HL-60/S4 treated with phorbol 12-myristate 13-acetate at 8.2 ng/mL for 4 days and 3 days (cell line): ENCODE results near the gene BRD4.

Experiments used
- in situ Hi-C: fragments of 300-500 bp; cut with MboI; formaldehyde crosslinking; loops from 2 replicates; pipeline ENCODE4 v1.15.0; 2022; ENCODE audit warnings: low sequenced_read_pairs

Gene BRD4

DNA sequence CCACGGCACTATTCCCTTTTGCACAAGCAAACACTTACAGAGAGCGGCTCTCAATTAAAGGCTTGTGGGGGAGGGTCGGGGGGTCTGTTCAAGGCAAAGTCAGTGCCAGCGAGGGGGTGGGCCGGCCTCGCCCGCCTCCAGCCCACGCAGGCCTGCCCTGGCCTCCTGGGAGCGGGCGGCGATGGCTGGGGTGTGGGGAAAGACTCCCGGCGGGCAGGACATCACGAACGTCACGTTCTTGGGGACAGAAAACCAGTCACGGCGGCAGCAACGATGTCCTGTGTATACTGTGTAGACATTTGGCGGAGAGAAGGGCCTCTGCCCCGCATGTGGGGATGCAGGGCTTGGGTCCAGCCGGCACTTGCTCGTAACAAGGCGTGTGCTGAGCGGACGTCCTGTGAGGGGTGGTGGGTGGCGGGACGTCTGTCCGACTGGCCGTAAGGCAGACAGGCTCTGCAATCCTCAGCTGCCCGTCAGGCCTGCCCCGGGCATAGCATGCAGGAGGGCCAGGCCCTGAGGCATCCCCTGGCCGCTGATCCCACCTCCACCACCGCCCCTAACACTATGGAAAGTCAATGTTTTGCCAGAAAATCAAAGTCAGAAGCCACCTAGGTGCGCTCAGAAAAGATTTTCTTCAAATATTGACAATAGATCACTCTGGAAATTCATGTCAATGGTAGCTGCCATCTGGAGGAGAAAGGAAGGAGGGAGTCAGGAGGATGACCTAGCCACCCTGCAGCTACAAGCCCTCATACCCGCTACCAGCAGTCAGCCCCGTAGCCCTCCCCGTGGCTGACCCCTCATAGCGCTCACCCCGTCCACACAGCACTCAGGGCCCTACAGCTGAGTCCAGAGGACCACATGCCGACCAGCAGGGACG lies 94.3 kb downstream of the BRD4 start:
- in situ Hi-C loops: no loop called here

DNA sequence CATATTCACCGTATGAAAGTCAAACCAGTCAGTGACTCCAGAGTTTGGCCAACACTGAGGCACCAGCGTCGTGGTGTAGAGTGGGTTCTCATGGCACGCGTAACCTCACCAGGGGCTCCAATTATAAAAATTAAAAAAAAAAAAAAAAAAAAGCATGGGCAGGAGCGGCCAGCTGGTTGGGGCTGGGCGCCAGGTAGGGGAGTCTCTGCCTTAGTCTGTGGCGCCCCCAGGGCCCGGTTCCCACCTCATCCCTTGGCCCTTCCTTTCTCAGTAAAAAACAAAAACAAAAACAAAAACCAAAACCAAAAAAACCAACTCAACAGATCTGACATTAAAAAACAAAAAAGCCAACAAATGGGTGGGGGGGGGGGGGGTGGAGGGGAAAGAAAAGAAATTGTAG lies 95.5 kb downstream of the BRD4 start:
- in situ Hi-C loops: no loop called here

DNA sequence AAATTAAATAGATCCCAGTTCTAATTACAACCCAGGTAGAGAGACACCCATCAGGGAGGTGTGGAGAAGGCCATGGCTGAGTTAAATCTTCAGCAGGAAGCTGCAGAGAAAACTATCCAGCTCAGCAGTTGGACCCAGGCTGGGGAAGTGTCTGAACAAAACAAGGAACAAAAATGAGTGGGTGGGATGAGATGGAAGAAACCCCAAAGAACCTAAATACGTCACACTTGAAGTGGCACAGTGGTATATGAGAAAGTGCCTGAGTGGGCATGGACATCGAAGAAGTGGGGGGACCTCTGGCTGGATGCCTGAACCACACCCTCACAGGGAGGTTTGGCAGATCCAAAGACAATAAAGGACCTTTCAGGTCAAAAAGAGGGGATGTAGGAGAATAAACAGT lies 96.6 kb downstream of the BRD4 start:
- in situ Hi-C loops: no loop called here

DNA sequence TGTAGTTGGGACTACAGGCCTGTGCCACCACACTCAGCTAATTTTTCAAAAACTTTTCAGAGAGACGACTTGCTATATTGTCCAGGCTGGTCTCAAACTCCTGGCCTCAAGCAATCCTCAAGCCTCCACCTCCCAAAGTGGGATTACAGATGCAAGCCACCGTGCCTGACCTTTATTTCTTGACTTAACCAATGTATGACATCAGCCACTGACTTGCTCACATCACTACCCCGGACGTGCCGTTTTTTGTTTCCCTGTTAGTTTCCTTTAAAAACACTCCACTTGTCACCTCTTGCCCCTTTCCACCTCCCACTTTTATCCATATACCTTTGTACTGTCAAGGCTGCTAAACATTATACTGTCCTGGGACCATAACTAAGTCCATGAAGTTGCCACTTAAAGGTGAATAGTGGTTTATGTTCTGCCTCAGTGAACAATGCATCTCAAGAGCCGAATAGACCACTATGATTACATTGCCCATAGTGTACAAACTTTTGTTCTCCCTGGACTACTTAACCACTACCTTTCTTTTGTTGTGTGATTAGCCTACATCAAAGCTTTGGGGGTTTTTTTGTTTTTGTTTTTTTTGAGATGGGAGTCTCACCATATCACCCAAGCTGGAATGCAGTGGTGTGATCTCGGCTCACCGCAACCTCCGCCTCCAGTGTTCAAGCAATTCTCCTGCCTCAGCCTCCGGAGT lies 97.8 kb downstream of the BRD4 start:
- in situ Hi-C loops: no loop called here

DNA sequence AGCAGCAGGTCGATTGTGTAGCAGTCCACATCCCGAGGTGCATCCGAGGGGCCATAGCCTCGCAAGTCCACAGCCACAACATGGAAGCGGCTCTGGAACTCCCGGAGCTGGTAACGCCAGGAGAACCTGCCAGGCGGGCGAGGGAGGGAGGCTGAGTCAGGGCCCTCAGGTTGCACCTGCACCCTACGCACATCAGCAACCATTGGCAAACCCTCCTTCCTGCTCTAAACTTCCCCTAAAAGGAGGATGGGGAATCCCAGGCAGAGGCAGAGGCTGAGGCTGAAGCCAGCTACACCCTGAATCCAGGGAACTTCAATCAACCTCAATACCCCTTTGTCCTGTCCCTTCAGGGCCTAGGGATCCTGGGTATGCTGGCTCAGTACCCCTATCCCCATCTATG lies 101.1 kb downstream of the BRD4 start:
- in situ Hi-C loops: no loop called here

DNA sequence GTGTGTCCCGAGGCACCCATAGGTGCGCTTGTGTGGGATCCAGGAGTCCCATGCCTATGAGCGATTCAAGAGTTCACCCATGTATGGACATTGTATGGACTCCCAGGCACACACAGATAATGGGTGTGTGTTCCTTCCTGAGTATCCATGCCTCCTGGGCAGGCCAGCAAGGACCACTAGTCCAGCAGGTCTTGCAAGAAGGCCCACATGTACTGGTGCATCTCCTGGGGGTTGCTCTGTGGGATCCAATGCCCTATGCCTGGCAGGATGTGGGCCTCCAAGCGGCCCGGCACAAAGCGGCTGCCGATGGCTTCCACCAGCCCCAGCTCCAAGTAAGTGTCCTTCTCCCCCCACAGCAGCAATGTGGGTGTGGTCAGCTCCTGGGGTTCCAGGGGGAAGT lies 105.1 kb downstream of the BRD4 start:
- in situ Hi-C loops: no loop called here

DNA sequence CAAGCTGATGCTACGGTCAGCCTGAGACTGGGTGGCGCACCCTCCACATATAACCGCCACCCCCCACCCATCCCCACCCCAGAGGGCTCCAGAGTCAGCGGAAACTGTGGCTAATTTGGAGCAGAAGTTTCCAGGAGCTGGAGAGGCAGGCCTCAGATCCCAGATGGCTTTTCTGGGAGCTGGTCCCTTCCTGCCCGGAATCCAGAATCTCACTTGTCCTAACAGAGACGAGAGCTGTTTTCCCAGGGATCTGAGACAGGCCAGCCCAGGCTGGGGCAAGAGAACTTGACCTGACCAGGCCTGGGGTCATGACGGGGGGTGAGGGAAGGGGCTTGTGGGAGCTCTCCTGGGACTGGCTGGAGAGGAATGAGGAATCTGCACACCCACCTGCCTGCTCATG lies 106.6 kb downstream of the BRD4 start:
- in situ Hi-C loops: no loop called here

DNA sequence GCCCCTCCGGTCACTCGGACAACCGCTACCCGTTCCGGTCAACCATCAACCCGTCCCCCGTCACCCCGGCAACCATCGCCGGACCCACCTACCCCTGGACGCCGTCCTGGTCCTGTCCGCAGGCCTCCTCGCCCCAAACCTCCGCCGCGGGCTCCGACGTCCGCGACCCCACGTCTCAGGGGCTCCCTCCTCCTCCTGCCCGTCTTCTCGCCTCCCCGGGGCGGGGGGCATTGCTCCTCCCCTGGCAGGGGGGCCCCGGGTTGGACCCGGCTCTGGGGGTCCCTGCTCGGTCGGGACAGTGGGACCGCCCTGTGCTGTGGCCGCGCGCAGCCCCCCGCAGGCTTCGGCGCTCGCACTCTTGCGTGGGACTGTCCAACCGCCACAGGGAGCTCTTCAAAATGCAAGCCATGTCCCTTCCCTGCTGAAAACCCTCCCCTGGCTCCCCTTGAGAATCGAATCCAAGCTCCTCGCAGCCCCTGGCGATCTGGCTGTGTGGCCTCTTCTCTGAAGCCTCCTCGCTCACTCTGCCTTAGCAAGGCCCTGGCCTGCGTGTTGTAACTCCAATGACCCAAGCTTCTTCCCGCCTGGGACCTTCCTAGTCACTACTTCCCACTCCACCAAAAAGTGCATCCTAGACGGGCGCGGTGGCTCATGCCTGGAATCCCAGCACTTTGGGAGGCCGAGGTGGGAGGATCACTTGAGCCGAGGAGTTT lies 108.5 kb downstream of the BRD4 start:
- in situ Hi-C loops: no loop called here

DNA sequence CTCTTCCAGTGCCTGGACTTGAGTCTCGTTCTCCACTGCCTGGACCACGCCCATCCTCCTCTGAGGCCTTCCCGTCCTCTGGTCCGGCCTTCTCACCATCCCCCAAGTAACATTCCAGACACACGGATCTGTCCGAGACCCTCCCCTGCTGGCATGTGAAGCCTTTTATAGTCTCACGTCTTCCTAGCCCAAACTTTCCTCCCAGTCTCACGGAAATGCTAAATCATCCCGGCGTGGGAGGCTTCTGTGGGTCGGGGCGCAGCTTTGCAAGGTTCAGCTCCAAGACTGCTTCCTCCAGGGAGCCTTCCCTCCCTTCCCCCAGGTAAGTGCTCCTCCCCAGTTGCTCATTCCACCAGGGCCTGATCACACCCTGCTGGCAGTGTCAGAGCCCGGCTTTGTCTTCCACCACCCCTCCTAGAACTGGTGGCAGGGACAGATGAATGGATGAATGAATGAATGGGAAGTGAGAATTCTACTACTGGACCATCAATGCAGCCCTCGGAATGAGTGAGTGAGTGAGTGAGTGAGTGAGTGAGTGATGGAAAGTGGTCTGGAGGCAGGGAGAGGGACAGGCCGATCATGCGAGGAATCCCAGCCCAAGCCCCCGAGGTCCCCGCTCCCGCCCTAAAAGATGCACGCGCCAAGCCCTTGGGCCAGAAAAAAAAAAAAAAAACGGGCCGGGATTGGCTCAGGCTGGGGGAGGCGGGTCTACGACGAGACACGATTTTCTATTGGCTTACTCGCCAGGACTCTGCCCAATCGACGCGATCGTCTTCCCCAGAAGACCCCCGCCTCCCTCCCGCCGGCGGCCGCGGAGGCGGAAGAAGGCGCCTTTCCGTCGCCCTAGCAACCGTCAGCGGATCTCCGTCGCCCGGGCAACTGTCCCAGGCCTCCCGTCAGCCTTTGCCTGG lies 109.3 kb downstream of the BRD4 start:
- in situ Hi-C loops: no loop called here

DNA sequence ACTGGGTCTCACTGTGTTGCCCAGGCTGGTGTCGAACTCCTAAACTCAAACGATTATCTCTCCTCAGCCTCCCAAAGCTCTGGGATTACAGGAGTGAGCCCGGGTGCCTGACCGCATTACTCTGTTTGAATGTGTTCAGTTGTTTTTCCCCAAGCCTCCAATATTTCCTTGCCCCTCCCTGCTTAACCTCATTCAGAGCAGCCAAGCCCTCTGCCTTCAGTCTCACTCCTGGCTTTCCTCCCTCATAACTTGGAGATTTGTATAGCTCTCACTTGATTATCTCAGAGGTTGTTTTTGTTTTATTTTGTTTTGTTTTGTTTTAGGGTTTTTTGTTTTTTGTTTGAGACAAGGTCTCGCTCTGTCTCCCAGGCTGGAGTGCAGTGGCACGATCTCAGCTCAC lies 111.5 kb downstream of the BRD4 start:
- in situ Hi-C loops: no loop called here

DNA sequence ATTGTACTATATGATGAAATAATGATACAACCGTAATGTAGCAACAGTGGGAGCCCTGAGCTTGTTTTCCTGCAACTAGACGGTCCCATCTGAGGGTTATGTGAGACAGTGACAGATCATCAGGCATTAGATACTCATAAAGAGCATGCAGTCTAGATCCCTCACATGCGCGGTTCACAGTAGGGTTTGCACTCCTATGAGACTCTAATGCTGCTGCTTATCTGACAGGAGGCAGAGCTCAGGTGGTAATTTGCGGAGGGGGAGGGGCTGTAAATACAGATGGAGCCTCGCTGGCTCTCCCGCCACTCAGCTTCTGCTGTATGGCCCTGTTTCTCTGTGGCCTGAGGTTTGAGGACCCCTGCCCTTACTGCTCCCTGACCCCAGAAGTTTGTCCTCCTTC lies 113.8 kb downstream of the BRD4 start:
- in situ Hi-C loops: no loop called here

DNA sequence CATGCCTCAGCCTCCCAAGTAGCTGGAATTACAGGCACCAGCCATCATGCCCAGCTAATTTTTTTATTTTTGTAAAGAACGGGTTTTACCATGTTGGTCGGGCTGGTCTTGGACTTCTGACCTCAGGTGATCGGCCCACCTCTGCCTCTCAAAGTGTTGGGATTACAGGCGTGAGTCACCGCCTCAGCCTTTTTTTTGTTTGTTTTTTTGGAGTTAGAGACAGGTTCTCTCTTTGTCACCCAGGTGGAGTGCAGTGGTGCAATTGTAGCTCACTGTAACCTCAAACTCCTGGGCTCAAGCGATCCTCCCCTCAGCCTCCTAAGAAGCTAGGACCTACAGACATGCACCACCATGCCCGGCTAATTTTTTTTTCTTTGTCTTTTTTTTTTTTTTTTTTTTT lies 116.0 kb downstream of the BRD4 start:
- in situ Hi-C loops: no loop called here

DNA sequence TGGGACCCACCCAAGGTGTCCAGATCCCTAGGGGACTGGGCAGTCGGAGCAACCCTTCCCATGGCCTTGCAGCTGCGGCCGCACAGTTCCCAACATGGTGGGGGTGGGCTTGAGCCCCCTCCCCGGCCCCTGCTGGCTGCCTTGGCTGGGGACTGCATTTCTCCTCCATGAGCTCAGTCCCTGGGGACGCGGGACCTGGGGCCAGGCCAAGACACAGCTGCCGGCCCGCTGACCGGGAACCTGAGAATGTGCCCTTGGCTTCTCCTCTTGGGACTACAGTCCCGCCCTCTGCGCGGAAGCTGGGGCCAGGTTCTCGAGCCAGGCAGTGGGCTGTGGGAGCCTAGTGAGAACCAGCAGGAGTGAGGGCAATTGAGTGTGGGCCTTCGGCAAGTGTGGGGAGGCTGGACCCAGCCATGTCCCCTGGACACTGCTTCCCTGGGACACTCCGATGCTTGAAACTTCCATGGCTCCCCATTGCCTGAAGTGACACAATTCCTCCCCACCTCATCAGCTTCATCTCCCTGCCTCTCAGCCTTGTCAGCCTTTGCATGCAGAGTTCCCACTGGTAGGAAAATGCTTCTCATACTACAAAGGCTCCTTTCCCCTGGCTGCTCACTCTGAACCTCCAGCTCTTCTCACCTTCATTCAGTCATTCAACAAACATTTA lies 118.5 kb downstream of the BRD4 start:
- in situ Hi-C loops: no loop called here

DNA sequence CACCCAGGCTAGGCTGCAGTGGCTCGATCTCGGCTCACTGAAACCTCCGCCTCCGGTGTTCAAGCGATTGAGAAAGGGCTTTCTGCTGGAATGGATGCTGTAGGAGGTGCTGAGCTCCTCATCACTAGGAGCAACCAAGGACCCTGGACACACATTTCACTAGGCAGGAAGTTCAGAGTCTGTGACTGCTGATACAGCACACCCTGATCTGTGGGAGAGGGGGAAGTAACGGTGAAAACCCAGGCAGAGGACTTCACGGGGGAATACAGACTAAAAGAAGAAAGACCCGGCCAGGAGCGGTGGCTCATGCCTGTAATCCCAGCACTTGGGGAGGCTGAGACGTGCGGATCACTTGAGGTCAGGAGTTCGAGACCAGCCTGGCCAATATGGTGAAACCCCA lies 119.6 kb downstream of the BRD4 start:
- in situ Hi-C loops: no loop called here

DNA sequence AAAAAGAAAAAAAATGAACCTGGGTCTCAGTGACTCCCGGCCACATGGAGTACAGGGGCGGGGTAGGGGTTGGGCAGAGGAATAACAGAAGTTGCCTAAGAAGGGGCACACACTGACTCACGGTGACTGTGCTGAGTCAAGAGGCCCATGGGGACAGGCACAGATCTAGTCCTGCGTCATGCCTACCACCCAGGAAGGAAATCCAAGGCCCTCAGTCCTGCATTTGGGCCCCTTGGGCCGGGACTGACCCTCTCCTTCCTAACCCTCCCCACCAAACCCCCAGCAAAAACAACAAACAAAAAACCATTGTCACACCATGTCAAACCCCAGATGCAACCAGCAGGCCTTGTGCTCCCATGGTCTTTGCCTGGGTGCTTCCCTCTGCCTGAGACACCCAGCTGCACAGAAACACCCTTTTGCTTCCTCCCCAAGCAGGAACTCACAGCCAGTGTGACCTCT lies 122.0 kb downstream of the BRD4 start:
- in situ Hi-C loops: no loop called here

DNA sequence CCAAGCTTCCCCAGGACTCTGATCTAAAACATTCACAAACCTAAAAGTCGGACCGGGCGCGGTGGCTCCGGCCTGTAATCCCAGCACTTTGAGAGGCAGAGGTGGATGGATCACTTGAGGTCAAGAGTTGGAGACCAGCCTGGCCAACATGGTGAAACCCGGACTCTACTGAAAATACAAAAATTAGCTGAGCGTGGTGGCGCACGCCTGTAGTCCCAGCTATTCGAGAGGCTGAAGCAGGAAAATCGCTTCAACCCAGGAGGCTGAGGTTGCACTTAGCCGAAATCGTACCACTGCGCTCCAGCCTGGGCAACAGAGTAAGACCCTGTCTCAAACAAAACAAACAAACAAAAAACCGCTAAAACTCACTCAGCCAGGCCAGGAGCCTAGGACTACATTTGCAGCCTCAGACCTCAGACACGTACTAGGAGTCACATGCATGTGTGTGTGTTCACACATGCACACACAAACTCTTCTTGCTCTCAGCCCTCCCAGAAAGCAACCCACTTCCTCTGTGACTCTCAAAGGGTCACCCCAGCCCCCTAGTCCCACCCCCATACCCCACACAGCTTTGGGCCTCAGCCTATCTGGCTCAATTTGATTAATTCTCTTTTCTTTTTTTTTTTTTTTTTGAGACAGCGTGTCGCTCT lies 130.8 kb downstream of the BRD4 start:
- in situ Hi-C loops: no loop called here

DNA sequence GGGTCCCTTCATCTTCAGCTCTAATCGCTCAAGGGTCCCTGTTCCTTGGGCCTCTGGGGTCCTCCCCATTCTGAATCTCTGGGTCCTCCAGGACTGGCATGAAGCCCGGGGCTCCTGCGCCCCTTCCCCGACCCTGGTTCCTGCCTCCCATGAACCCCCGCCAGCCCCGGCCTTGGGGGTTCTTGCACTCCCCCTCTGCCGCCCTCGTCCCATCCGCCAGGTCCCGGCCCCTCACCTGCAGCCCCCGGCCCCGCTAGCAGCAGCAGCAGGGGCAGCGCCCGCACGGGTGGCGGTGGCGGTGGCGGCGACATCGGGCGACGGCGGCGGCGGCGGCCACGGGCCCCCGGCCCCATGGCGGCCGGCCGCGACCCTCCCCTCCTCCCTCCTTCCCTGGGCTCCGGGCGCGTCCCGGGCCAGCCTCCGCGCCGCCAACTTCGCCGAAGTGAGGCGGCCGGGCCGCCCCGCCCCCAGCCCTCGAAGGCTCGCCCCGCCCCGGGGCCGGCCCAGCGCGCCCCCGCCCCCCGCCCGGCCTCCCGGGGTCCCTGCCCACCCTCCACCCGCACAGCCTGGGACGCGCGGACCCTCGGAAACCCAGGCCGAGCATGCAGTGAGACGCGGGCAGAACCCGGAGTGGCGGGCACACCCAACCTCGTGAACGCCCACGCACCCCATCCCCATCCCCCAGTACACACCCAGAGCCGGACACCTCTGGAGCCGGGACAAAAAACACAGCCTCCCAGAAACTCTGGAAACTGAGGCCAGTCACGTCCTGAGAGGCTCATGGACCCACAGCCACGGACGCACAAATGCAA lies 131.6 kb downstream of the BRD4 start, which contains the start of gene NOTCH3:
NOTCH3 (minus strand) TSS at position 443 of the 812 bp plus-strand sequence; CDS start at position 353, 90 bp downstream.
- in situ Hi-C loops: no loop called here

DNA sequence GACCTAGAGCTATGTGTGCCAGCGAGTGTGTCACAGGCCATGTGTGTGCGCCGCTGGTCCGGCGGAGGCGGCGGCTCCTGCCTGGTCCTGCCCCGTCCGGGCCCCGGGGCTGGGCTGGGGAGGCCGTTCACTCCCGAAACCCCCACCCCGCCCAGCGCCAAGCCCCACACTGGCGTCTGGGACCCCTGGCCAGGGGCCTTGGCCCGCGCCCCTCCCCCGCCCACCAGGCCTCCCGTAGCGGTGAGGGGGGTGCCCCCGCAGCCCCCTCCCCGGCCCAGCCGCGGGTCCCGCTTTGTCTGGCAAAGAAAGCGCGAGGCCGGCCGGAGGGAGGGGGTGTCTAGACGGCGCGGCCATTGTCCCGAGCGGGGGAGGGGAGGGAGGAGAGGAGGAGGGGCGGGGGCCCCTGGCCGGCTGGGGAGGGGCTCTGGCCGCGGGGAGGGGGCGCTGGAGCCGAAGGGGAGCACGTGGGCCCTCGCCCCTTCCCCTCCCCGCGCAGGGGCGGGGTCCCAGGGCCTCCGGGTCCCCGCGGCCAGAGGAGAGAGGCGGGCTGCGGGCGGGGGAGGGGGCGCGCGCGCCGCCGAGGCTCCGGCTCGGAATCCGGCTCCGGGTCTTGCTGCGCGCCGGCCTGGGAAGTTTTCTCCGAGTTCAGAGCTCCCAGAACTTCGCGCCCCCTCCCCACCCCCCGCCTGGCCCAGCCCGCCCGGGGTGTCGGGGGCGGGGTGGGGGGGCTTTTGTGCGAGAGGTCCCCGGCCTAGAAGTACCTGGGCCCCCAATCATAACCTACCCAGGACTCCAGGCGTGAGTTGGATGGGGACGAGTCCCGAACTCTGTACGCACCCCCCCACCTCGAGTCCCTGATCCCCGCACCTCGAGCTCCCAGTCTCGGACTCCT lies 132.4 kb downstream of the BRD4 start:
- in situ Hi-C loops: no loop called here
